ENCODE results near the gene RUBCNL.

Gene RUBCNL

DNA sequence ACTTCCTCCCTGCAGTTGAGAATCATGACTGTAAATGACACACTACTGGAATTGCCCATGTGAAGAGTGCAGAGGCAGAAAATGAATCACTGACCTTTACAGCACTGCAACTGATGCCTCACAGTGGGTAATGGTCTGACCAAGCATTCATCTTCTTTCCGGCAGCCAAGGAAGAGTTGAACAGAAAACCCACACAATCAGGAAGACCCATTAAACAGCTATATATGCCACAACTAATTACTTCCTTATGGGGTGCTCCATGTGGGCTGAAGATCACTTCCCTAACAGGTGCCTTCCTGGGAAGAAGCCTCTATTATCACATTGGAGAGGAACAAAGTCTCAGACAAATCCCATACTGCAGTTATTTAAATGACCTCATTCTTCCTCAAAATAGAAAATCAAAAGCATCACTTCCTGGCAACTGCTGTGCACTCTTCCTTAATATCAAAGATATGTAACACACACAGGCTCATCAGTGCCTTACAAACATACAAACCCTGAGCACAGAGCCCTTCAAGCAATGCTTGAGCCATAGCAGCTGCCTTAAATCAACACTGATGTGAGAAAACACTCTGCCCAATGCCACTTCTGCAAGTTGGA is 45.8 kb downstream of the RUBCNL start:
- DNase-seq (ENCODE audit: low read depth) = peak; percentile 23

DNA sequence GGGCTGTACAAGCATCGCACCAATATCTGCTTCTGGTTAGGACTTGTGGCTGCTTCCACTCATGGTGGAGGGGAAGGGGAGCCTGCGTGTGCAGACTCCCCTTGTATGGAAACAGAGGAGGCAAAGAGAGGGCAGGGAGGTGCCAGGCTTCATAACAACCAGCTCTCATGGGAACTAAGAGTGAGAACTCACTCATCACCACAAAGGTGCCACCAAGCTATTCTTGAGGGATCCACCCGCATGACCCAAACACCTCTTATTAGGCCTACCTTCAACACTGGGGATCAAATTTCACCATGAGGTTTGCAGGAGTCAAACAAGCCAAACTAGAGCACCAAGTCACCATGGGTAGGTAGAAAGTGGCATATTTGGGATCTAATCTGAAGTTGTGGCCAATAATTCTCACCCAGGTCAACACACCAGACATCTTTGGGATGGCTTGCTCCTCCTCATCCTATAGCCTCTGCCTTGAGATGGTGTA is 46.4 kb downstream of the RUBCNL start:
- no peak for DNase-seq (ENCODE audit: low read depth)

- no peak for DNase-seq (ENCODE audit: low read depth)
Measured at GRCh38 chr13:46340011-46340410, 47.0 kb downstream of the RUBCNL start.

DNA sequence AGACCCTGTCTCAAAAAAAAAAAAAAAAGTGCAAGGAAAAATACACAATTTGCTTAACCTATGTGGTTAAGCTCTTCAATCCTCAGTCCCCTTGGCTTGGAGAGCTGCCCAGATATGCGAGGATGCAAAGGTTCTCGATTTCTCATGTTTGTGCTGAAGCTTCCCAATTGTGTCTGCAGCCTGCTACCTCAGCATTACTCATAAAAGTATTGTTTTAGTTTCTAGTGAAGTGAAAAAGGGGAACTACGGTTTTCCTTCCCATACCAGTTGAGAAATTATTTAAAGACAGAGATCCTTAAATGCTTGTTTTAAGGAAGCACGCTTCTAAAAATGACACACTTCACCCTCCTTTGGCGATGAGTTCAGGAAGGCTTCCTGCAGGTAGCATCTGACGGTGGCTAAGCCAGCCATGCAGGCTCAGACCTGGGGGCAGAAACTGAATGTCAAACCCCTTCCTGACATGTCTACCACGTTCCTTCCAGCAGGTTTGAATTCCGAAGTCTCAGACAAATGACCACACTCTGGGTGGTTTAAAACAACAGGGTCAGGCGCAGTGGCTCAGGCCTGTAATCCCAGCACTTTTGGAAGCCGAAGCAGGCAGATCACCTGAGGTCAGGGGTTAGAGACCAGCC is 47.9 kb downstream of the RUBCNL start:
- DNase-seq (ENCODE audit: low read depth) = no peak

DNA sequence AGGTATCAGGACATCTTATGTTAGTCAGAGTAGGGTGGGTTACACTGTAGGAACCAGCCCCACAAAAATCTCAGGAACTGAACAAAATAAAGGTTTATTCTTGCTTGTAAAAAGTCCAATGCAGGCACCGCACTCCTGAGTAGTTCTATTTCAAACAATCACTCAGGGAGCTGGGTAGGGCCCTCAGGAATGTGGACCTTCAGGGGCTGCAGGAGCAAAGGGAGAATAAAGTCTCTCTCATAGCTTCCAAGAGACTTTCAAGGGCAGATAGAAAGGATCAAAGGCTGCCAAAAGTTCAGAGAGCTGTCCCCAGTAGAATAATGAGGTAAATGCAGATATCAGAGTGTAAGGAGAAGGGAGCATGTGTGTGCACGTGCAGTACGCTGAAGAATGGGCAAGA is 49.4 kb downstream of the RUBCNL start:
- no peak for DNase-seq (ENCODE audit: low read depth)

GRCh38 chr13:46334035-46334822 is 52.8 kb downstream of the RUBCNL start:
- DNase-seq (ENCODE audit: low read depth) = no peak

DNA sequence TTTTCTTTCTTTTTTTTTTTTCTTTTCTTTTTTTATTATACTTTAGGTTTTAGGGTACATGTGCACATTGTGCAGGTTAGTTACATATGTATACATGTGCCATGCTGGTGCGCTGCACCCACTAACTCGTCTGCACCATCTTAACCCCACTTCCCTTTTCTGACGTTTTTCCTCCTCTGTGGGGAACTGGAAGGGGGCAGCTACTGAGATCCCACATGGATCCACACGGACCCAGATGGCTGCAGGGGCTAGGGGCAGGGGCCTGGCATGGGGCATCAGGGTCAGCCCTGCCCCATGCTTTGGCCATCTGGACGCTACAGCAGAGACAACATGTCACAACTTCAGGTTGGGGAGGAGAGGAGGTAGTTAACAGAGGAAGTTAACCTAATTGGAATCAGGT is 54.3 kb downstream of the RUBCNL start:
- no peak for DNase-seq (ENCODE audit: low read depth)

DNA sequence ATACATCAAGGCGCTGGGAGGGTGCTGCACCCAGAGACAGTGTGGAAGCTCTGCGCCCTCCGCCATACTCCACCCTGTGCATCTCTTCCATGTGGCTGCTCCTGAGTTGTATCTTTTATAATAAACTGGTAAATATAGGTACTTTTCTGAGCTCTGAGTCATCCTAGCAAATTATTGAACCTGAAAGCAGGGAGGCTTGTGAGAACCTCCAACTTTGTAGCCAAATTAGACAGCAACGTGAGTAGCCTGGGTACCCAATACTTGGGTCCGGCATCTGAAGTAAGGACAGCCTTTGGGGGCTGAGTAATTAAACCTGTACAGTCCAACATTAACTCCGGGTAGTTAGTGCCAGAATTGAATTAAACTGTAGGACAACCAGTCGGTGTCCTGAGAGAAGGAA is 57.4 kb downstream of the RUBCNL start:
- DNase-seq (ENCODE audit: low read depth) = no peak

GRCh38 chr13:46327246-46327645 is 59.8 kb downstream of the RUBCNL start:
- no peak for DNase-seq (ENCODE audit: low read depth)

DNA sequence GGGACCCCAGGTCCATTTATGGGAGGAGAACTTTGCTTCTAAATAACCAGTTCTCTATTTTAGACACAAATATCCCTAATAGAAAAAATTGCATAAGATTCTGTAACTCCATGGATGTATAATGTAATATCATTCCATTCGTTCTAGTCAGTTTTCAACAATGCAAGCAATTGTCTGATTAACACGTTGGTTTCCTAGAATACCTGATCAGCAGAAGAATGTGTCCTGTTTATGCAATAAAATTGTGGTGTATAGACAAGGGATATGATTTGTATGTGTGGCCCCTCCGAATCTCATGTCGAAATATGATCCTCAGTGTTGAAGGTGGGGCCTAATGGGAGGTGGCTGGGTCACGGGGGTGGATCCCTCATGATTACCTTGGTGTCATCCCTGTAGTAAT is 62.1 kb downstream of the RUBCNL start:
- no peak for DNase-seq (ENCODE audit: low read depth)

GRCh38 chr13:46321494-46322225 is 65.4 kb downstream of the RUBCNL start:
- peak; percentile 57 for DNase-seq (ENCODE audit: low read depth)

- no peak for DNase-seq (ENCODE audit: low read depth)
Measured at GRCh38 chr13:46320821-46321220, 66.2 kb downstream of the RUBCNL start.

DNA sequence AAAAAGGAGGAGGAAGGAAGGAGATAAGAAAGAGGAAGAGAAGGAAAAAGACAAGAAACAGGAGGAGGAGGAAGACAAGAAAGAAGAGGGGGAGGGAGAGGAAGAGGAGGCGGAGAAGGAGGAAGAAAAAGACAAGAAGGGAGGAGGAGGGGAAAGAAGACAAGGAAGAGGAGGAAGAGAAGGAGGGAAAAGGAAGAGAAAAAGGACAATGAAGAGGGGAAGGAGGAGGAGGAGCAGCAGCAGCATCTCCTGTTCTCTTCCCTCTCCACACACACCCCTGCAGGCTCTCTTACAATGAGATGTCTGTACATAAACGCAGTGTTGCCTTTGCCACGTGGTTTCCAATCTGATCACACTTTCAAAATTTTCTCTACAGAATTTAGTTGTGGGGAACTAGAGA is 66.6 kb downstream of the RUBCNL start:
- DNase-seq (ENCODE audit: low read depth) = no peak

- DNase-seq (ENCODE audit: low read depth) = no peak
Measured at GRCh38 chr13:46318986-46319385, 68.1 kb downstream of the RUBCNL start.

DNA sequence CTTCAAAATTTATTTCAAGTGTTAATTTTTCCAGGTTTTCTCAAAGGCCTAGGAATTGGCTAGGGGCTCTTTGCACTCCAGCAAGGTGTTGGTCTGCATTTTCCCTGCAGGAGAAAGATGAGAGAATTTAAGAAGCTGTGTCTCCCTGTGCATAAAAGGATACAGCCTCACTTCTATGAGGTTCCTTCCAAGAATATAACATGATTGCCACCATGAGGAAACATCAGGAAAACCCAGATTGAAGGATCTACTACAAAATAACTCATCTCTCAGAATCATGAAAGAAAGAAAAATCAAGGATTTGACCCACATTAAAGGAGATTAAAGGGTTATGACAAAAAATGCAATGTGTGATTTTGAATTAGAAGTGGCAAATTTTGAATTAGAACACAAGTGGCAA is 69.9 kb downstream of the RUBCNL start:
- DNase-seq (ENCODE audit: low read depth) = no peak

GRCh38 chr13:46315491-46316075 is 71.5 kb downstream of the RUBCNL start:
- no peak for DNase-seq (ENCODE audit: low read depth)

DNA sequence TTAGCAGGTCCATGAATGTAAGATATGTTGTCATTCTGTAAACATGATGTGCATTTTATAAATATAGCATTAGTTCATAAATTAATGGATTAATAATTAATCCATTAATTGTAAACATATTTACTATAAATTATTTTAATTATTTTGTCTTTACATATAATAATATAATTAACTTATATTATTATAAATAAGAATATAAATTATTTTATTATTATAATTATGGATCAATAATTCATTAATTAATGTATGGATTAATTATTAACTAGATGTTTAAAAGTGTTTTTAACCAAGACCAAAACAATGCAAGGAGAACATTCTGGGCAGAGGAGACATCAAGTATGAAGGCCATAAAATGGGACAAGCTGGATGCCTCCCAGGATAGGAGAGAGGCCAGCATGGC is 72.0 kb downstream of the RUBCNL start:
- DNase-seq (ENCODE audit: low read depth) = no peak

DNA sequence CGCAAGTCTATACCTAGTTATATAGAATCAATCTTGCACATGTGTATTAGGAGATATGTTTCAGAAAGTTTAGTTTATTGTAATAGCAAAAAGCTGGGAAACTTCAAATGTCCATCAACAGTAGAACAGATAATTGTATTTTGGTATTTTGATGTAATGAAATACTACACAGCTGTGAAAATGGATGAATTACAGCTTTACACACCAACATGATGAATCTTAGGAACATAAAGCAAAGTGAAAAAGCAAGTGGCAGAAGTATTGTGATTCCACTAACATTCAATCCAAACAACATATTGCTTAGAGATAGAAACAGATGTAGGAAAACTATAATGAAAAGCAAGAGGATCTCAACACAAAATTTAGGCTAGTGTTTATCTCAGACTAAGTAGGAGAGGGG is 72.5 kb downstream of the RUBCNL start:
- DNase-seq (ENCODE audit: low read depth) = no peak

DNA sequence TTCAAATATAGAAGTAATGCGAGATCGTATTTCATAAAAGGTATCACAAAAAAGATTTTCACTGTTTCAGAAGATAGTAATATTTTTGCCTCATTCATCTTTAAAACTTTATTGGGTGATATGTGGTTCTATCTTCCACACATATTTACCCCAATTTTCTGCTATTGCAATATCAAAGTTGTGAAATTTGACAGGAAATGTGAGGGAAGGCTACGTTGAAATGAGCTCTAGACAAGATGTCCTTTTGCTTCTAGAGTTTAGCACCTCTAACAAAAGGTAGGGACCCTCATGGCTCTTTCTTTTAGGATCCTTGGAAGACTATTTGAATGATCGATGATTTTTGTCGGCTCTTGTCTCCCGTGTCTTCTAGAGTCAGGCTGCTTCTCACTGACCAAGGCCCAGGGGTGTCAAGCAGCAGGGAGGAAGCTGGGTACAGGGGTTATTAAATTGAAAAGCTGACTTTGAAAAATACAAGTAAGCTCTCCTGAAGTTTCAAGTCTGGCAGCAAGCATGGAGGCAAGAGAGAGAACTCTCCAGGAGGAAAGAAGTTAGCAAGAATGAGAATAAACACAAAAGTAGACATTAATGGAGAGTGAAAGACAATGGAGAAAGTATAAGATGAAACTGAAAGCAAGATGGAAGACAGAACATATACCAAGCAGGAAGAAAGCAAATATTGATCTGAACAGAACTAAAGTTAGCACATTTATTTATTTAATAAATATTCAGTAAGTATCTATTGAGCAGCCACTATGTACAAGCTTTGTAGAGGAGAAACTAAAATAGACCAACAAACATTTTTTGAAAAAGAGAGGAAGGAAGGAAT is 73.4 kb downstream of the RUBCNL start:
- DNase-seq (ENCODE audit: low read depth) = no peak

DNA sequence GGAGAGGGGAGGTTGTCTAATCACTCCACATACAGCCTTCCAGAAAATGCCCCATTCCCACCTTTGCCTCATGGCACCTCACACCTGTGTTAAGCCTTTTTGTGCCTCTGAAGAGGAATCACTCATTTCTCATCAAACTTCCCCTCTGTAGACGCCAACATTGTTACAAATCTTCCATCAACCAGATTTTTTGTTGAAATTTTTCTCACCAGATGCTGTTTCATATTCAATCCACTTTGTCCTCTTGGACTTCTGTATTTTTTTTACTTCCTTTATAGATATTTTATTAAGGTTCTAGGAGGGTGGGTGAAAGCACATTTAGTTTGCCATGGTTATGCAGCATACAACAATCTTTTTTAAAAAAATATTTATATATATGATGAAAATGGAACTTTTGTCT is 74.0 kb downstream of the RUBCNL start:
- DNase-seq (ENCODE audit: low read depth) = no peak

DNA sequence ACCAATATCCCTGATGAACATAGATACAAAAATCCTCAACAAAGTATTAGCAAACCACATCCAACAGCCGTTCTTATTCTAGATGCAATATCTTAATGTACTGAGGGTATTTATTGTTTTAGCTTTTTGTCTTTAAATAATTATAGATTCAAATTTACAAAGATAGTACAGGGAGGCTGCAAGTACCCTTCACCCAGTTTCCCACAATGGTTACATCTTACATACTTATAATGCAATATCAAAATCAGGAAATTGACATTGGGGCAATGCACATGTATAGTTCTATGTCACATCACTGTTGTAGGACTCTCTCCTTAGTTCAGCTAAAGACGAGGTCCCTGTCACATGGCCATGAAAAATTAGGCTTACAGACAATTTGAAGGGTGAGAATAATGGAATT is 75.8 kb downstream of the RUBCNL start:
- DNase-seq (ENCODE audit: low read depth) = no peak

All from activated T-cell treated with anti-CD3 and anti-CD28 coated beads for 24 hours (primary cell).